Central memory CD8-positive, alpha-beta T cell (primary cell): ENCODE measurements around the gene WDR46.
"Not testable (repeated sequence)": the region's sequence is repeated elsewhere in the genome, so short reads cannot be mapped to it uniquely, and the experiment has no call there.

ENCODE experiments used
- ATAC-seq: fragments of 150-1000 bp; cut with Tn5 transposase; replicated peaks from 2 replicates; pipeline ENCODE4 v1.10.0; 2022; ENCODE audit warnings: mild to moderate bottlenecking, moderate FRiP score, moderate number of reproducible peaks; ENCODE audit not compliant: poor library complexity, severe bottlenecking; ENCODE audit errors: extremely low read depth
- DNase-seq, 2 donors: peaks; one replicate each; pipeline ENCODE4 v3.0.0; 2021; ENCODE audit warnings: low spot score in 2 of 2
- H3K27ac Mint-ChIP-seq: one replicate; pipeline ENCODE4 v1.8.0; 2022; ENCODE audit warnings: low read depth, mild to moderate bottlenecking, moderate library complexity, mixed read lengths
- H3K27me3 Mint-ChIP-seq: one replicate; pipeline ENCODE4 v1.8.0; 2022; ENCODE audit warnings: mixed read lengths
- H3K36me3 Mint-ChIP-seq: one replicate; pipeline ENCODE4 v1.8.0; 2022; ENCODE audit warnings: mild to moderate bottlenecking, moderate library complexity, mixed read lengths; ENCODE audit not compliant: insufficient read depth
- H3K4me1 Mint-ChIP-seq: one replicate; pipeline ENCODE4 v1.8.0; 2022; ENCODE audit warnings: mixed read lengths
- H3K4me3 Mint-ChIP-seq: one replicate; pipeline ENCODE4 v1.8.0; 2022; ENCODE audit warnings: mild to moderate bottlenecking, moderate library complexity, mixed read lengths
- H3K9me3 Mint-ChIP-seq: one replicate; pipeline ENCODE4 v1.8.0; 2022; ENCODE audit warnings: mixed read lengths

Gene WDR46

GRCh38 chr6:33277663-33278391 lies 11.2 kb downstream of the WDR46 start:
- Mint-ChIP-seq H3K9me3 (no peaks in the 10 kb centered on the region), H3K4me1 (peaks cover 64% of the 10 kb centered on the region), H3K27ac (peak overlapping the region; percentile 92), H3K36me3 (peaks cover 43% of the 10 kb centered on the region), H3K4me3 (peak overlapping the region; percentile 86), H3K27me3 (no peaks in the 10 kb centered on the region)
- peak; percentile 35 for ATAC-seq
- DNase-seq = no peak

DNA sequence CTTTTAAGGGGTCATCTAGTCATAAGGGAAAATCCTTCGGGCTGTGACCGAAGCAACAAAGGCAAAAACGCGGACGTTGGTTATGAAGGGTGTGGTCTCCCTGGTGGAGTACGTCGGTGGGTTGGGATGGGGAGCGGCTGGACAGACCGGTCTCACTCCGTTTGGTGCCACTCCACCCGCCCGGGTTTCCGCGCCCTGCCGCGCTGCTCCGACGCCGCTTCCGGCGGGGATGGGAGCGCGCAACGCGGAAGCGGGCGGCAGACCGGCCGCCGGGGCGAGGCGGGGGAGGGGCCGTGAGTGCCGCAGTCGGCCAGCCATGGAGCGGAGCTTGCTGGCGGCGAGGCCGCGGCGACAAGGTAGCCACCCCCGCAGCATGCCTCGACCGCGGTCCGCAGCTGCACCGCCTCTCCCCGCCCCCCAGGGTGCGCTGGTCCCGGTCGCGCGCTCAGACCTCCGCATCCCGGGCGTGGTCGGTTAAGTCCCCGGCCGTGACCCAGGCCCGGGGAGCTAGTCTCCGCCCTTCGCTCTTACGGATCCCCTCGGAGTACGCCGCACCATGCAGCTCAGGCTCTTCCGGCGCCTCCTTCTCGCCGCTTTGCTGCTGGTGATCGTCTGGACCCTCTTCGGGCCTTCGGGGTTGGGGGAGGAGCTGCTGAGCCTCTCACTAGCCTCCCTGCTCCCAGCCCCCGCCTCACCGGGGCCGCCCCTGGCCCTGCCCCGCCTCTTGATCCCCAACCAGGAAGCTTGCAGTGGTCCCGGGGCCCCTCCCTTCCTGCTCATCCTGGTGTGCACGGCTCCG lies 12.0 kb downstream of the WDR46 start, which contains the start of gene B3GALT4:
Gene B3GALT4, plus strand, starts transcription at position 260 of the 799 bp plus-strand sequence. Its CDS starts 297 bp downstream, at position 557.
- Mint-ChIP-seq H3K4me3 (peak within 1 kb of the TSS; percentile 86), H3K4me1 (peaks cover 71% of the 10 kb centered on the region), H3K27me3 (no peaks in the 10 kb centered on the region), H3K36me3 (peaks cover 46% of the 10 kb centered on the region), H3K9me3 (no peaks in the 10 kb centered on the region), H3K27ac (peak within 1 kb of the TSS; percentile 92)
- ATAC-seq (peak; percentile 70), DNase-seq (peak; percentile 52 to 54)

DNA sequence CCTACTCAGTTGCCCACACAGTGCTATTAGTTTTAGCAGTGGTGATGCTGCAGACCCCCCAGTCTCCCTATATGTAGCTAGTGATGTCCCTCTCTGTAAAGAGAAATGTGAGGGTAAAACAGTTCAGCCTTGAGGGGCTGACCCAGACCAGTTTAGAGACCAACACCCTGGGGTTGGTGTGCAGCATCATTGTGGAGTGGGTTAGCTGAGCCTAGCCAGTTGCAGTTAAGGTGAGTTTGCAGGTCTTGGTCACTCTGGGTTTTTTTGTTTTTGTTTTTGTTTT lies 12.5 kb downstream of the WDR46 start:
- Mint-ChIP-seq H3K36me3 (peaks cover 50% of the 10 kb centered on the region), H3K27me3 (no peaks in the 10 kb centered on the region), H3K9me3 (no peaks in the 10 kb centered on the region), H3K4me1 (peaks cover 73% of the 10 kb centered on the region), H3K4me3 (peak overlapping the region; percentile 86), H3K27ac (peak overlapping the region; percentile 92)
- ATAC-seq (no peak), DNase-seq (no peak)

DNA sequence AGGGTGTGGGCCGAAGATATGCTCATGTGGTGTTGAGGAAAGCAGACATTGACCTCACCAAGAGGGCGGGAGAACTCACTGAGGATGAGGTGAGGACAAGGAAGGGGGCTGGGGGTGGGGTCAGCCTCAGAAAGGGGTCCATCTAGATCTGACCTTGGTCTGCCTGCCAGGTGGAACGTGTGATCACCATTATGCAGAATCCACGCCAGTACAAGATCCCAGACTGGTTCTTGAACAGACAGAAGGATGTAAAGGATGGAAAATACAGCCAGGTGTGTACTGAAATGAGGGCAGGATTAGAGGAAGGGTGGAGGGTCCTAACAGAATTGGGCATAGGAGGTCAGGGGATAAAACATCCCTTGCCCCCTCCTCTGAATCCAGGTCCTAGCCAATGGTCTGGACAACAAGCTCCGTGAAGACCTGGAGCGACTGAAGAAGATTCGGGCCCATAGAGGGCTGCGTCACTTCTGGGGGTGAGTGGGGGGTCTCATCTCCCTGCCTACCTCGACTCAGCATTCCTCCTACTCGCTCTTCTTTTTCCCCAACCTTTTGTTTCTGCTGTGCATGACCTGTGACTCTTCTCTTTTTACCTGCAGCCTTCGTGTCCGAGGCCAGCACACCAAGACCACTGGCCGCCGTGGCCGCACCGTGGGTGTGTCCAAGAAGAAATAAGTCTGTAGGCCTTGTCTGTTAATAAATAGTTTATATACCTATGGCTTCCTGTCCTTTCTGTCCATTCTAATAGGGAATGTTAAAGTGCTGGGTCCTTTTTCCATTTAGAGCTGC lies 13.1 kb downstream of the WDR46 start:
- H3K27ac Mint-ChIP-seq = peak overlapping the region; percentile 92
- H3K4me3 Mint-ChIP-seq = peak overlapping the region; percentile 86

DNA sequence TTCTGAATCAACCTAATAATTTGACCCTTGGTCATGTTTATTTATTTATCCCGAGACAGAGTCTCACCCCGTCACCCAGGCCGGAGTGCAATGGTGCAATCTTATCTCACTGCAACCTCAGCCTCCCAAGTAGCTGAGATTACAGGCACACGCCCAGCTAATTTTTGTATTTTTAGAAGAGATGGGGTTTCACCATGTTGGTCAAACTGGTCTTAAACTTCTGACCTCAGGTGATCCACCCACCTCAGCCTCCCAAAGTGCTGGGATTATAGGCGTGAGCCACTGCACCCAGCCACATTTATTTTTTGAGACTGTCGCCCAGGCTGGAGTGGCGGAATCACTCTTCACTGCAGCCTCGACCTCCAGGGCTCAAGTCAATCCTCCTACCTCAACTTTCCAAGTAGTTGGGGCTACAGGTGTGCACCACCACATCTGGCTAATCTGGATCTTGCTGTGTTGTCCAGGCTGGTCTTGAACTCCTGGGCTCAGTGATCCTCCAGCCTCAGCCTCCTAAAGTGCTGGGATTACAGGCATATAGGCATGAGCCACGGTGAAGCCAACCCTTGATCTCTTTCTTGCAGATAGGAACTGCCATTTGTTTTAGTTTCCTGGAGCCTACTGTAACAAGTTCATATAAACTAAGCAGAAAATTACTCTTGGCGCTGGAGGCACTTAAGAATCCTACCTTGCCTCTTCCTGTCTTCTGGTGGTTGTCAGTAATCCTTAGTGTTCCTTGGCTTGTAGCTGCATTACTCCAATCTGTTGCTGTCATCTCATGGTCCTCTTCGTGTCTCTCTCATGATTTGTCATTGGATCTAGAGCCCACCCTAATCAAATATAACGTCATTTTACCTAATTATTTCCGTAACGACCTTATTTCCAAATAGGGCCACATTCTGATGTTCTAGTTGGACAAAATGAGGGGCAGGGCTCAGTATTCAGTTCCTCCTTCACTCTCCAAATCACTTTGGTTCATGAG lies 14.8 kb downstream of the WDR46 start:
- Mint-ChIP-seq H3K27ac (peak overlapping the region; percentile 80), H3K27me3 (no peaks in the 10 kb centered on the region), H3K4me3 (peak overlapping the region; percentile 98), H3K9me3 (no peaks in the 10 kb centered on the region), H3K36me3 (peaks cover 49% of the 10 kb centered on the region), H3K4me1 (peaks cover 73% of the 10 kb centered on the region)
- ATAC-seq (no peak), DNase-seq (no peak)

More for the DNA sequence above, 13.1 kb downstream of the WDR46 start:
- Mint-ChIP-seq H3K36me3 (peaks cover 55% of the 10 kb centered on the region), H3K4me1 (peaks cover 73% of the 10 kb centered on the region)
- ATAC-seq, H3K27me3 Mint-ChIP-seq, DNase-seq, H3K9me3 Mint-ChIP-seq: not testable (repeated sequence)

DNA sequence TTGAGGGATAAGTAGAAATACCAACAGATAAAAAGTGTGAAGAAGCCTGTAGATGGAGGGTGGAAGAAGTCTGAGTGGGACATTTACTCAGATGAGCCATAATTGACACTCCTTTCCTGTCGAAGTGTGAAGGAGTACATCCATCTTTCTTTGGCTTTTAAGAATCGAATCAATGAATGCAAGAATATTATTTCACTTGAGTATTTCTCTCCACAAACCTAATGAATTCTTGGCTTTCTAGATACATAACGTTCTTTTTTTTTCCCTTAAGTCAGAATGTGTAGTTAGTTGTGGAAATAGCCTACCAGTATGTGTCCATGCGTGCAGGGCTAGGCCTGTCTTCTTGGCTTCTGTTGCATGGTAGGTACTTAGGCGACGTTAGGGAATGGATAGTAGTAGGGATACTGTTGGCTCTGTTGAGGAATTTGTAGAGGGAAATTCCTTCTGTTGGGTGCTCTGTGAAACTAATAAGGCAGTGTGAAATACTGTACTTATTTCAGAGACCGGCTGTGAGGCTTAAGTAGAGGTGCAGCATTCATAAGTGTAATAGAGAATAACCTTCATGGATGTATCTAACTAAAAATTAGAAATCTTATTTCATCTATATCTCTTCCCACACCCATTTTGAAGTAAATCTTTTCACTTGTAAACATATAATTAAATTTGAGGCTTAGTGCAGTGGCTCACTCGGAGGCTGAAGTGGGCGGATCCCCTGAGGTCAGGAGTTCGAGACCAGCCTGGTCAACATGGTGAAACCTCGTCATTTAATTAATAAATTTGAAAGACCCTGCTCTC lies 15.7 kb downstream of the WDR46 start:
- Mint-ChIP-seq H3K36me3 (peaks cover 52% of the 10 kb centered on the region), H3K4me1 (peaks cover 70% of the 10 kb centered on the region)
- ATAC-seq = no peak

DNA sequence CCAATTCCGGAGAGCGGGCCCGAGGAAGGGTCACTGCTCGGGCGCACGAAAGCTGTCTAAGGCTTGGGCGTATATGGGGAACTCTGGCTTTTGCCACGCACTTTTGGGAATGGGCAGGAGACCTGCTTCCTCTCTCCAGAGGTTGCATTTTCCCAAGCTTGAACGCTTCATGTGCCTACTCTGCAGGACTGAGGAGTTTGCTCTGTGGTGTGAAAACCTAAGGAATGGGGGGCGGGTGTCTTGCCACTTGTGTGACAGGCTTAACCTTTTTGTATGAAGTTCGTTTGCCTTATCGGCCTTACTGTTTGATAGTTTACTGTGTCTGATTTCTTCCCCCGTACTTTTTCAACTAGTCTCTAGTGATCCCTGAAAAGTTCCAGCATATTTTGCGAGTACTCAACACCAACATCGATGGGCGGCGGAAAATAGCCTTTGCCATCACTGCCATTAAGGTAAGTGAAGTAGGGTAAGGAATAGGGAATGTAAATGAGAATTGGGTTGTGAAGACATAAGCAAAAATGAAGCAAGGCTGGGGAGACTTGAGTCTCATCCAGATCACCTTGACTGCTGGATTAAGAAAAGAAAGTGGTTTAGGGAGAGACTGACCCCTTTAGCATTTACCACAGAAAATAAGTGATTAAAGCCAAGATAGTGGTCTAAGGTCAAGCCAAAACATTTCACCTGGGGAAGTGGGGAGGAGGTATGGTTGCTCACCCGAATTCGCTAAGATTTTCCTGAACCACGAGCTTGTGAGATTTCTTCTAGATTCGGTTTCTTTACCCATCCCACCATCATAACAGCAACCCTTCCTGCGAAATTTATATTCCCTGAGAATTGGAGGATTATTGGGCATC lies 16.5 kb downstream of the WDR46 start:
- no peaks in the 10 kb centered on the region for H3K9me3 Mint-ChIP-seq
- ATAC-seq (no peak), DNase-seq (no peak)
- H3K27ac Mint-ChIP-seq = peak overlapping the region; percentile 98
- peaks cover 54% of the 10 kb centered on the region for H3K36me3 Mint-ChIP-seq
- no peaks in the 10 kb centered on the region for H3K27me3 Mint-ChIP-seq
- peaks cover 62% of the 10 kb centered on the region for H3K4me1 Mint-ChIP-seq
- H3K4me3 Mint-ChIP-seq = peak overlapping the region; percentile 98

More for the DNA sequence above, 15.7 kb downstream of the WDR46 start:
- Mint-ChIP-seq H3K9me3 (no peaks in the 10 kb centered on the region), H3K27ac (peak overlapping the region; percentile 98), H3K27me3 (no peaks in the 10 kb centered on the region), H3K4me3 (peak overlapping the region; percentile 98)
- no peak for DNase-seq

GRCh38 chr6:33271468-33272274 lies 17.4 kb downstream of the WDR46 start, which contains the start of the genes RPS18 and VPS52:
Gene RPS18 (plus strand): TSS chr6:33272075. CDS start chr6:33272120, 45 bp downstream.
Gene VPS52 (minus strand): TSS chr6:33271876. CDS start chr6:33271675, 201 bp downstream.
- peak within 1 kb of the TSS; percentile 98 for H3K4me3 Mint-ChIP-seq
- DNase-seq = peak; percentile 85 to 94
- peak within 1 kb of the TSS; percentile 98 for H3K27ac Mint-ChIP-seq
- ATAC-seq = peak; percentile 93
- no peaks in the 10 kb centered on the region for H3K9me3 Mint-ChIP-seq
- peaks cover 58% of the 10 kb centered on the region for H3K4me1 Mint-ChIP-seq
- H3K27me3 Mint-ChIP-seq = no peaks in the 10 kb centered on the region
- H3K36me3 Mint-ChIP-seq = peaks cover 55% of the 10 kb centered on the region

GRCh38 chr6:33271117-33271467 lies 17.9 kb downstream of the WDR46 start:
- Mint-ChIP-seq H3K27me3 (no peaks in the 10 kb centered on the region), H3K36me3 (peaks cover 56% of the 10 kb centered on the region), H3K4me1 (peaks cover 52% of the 10 kb centered on the region), H3K27ac (peak overlapping the region; percentile 98), H3K4me3 (peak overlapping the region; percentile 98), H3K9me3 (no peaks in the 10 kb centered on the region)
- ATAC-seq (peak; percentile 50), DNase-seq (no peak)

DNA sequence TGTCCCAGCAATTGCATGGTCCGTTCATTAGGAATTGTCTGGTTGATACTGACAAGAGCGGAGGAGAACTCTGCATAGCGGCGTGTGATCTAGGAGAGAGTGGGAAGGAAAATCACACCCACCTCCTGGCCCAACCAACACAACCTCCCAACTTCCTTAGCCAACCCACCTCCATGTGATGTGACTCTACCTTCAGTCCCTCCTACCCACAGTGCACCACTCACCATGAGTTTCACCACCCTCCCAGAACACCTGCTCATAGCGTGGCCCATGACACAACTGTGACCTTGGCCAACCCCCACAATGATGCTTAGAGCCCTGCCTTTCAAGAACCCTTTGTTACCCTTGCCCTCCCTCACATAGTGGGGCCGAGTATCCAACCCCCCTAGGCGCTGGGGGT lies 25.0 kb downstream of the WDR46 start:
- Mint-ChIP-seq H3K27ac (no peak overlapping the region), H3K4me1 (peaks cover 14% of the 10 kb centered on the region), H3K36me3 (peaks cover 70% of the 10 kb centered on the region), H3K9me3 (no peaks in the 10 kb centered on the region), H3K4me3 (no peak overlapping the region), H3K27me3 (no peaks in the 10 kb centered on the region)
- no peak for DNase-seq
- ATAC-seq = no peak
